Neuronal stem cell (in vitro differentiated cells): ENCODE results near the gene SLC6A18.
A peak's percentile ranks its signal among the peaks of the same experiment; 100 is the strongest.

ENCODE experiments used
- DNase-seq: peaks from one replicate; pipeline ENCODE4 v3.0.0-alpha.2; 2013; ENCODE audit warnings: low spot score
- H2AFZ ChIP-seq: one replicate; pipeline ENCODE4 v1.6.1; 2013; ENCODE audit warnings: mild to moderate bottlenecking, low read length, inconsistent platforms
- H2AK5ac ChIP-seq: 2 replicates; pipeline ENCODE4 v1.6.1; 2013; ENCODE audit warnings: low read depth, mild to moderate bottlenecking, inconsistent platforms, low read length, moderate library complexity, mixed read lengths
- H2BK120ac ChIP-seq: 2 replicates; pipeline ENCODE4 v1.6.1; 2013; ENCODE audit warnings: low read depth, mild to moderate bottlenecking, inconsistent platforms, low read length, moderate library complexity, mixed read lengths
- H2BK12ac ChIP-seq: one replicate; pipeline ENCODE4 v1.6.1; 2013; ENCODE audit warnings: low read length, inconsistent platforms
- H2BK15ac ChIP-seq: 2 replicates; pipeline ENCODE4 v1.6.1; 2013; ENCODE audit warnings: mild to moderate bottlenecking, low read length, inconsistent platforms, mixed read lengths
- H2BK5ac ChIP-seq: one replicate; pipeline ENCODE4 v1.6.1; 2013; ENCODE audit warnings: inconsistent platforms, mild to moderate bottlenecking, low read length, moderate library complexity
- H3K14ac ChIP-seq: one replicate; pipeline ENCODE4 v1.6.1; 2013; ENCODE audit warnings: low read length, inconsistent platforms
- H3K18ac ChIP-seq: 2 replicates; pipeline ENCODE4 v1.6.1; 2013; ENCODE audit warnings: low read length, inconsistent platforms
- H3K23ac ChIP-seq: 2 replicates; pipeline ENCODE4 v1.6.1; 2013; ENCODE audit warnings: low read depth, mild to moderate bottlenecking, mixed read lengths, low read length, inconsistent platforms; ENCODE audit not compliant: poor library complexity
- H3K27ac ChIP-seq: replicated peaks from 3 replicates; pipeline ENCODE4 v1.5.1; 2013; ENCODE audit warnings: low read length, inconsistent platforms
- H3K27me3 ChIP-seq, 3 experiments: 2 replicates each; pipeline ENCODE4 v1.6.1; 2013; ENCODE audit warnings: low read length in 3 of 3, mild to moderate bottlenecking in 2 of 3, inconsistent platforms in 1 of 3, low read depth in 1 of 3, mixed read lengths in 1 of 3, moderate library complexity in 1 of 3; ENCODE audit not compliant: control insufficient read depth in 3 of 3, insufficient read depth in 3 of 3
- H3K36me3 ChIP-seq, 2 donors: replicated peaks in 1 of 2; 2 replicates each; pipeline ENCODE4 v1.6.1; 2013; ENCODE audit warnings: low read length in 2 of 2; ENCODE audit not compliant: control insufficient read depth in 2 of 2, insufficient read depth in 2 of 2
- H3K4ac ChIP-seq: 2 replicates; pipeline ENCODE4 v1.6.1; 2013; ENCODE audit warnings: inconsistent platforms, mild to moderate bottlenecking, low read length, moderate library complexity
- H3K4me1 ChIP-seq, 2 donors: 1 replicate in 1 of 2; 2 replicates in 1 of 2; pipeline ENCODE4 v1.6.1; 2013; ENCODE audit warnings: low read length in 2 of 2, low read depth in 1 of 2; ENCODE audit not compliant: control insufficient read depth in 2 of 2, insufficient read depth in 1 of 2
- H3K4me2 ChIP-seq: one replicate; pipeline ENCODE4 v1.6.1; 2013; ENCODE audit warnings: mild to moderate bottlenecking, low read length, inconsistent platforms; ENCODE audit not compliant: insufficient read depth, poor library complexity, severe bottlenecking
- H3K4me3 ChIP-seq, 2 donors: 2 replicates each; pipeline ENCODE4 v1.5.1; 2013; ENCODE audit warnings: low read length in 2 of 2, mild to moderate bottlenecking in 2 of 2, inconsistent platforms in 1 of 2, moderate library complexity in 1 of 2
- H3K79me1 ChIP-seq: one replicate; pipeline ENCODE4 v1.6.1; 2013; ENCODE audit warnings: low read depth, mild to moderate bottlenecking, inconsistent platforms, low read length, moderate library complexity
- H3K9ac ChIP-seq: one replicate; pipeline ENCODE4 v1.6.1; 2013; ENCODE audit warnings: mild to moderate bottlenecking, low read depth, low read length, inconsistent platforms; ENCODE audit not compliant: poor library complexity
- H3K9me3 ChIP-seq, 2 donors: replicated peaks in 1 of 2; 2 replicates each; pipeline versions ENCODE3 to v1.6.1; 2013; ENCODE audit warnings: low read length in 2 of 2, mild to moderate bottlenecking in 2 of 2, inconsistent platforms in 1 of 2, low read depth in 1 of 2, mixed read lengths in 1 of 2, moderate library complexity in 1 of 2; ENCODE audit not compliant: control insufficient read depth in 2 of 2, insufficient read depth in 1 of 2
- H4K8ac ChIP-seq: one replicate; pipeline ENCODE4 v1.6.1; 2013; ENCODE audit warnings: low read depth, mild to moderate bottlenecking, inconsistent platforms, low read length, moderate library complexity
- H4K91ac ChIP-seq: one replicate; pipeline ENCODE4 v1.6.1; 2013; ENCODE audit warnings: low read length, low read depth, mild to moderate bottlenecking, inconsistent platforms; ENCODE audit not compliant: poor library complexity
- WGBS, 2 donors: extraction: QIAGEN DNeasy Blood & Tissue Kit; methylation state at CpG; one replicate each; pipeline ENCODE4 v1.1.7; 2013; ENCODE audit warnings: missing lambda C conversion rate in 2 of 2, mixed read lengths in 1 of 2; ENCODE audit not compliant: insufficient read length in 2 of 2, insufficient replicate concordance in 1 of 2; ENCODE audit errors: extremely low coverage in 2 of 2; 5-methylcytosine and 5-hydroxymethylcytosine counted together

SLC6A18 gene

DNA sequence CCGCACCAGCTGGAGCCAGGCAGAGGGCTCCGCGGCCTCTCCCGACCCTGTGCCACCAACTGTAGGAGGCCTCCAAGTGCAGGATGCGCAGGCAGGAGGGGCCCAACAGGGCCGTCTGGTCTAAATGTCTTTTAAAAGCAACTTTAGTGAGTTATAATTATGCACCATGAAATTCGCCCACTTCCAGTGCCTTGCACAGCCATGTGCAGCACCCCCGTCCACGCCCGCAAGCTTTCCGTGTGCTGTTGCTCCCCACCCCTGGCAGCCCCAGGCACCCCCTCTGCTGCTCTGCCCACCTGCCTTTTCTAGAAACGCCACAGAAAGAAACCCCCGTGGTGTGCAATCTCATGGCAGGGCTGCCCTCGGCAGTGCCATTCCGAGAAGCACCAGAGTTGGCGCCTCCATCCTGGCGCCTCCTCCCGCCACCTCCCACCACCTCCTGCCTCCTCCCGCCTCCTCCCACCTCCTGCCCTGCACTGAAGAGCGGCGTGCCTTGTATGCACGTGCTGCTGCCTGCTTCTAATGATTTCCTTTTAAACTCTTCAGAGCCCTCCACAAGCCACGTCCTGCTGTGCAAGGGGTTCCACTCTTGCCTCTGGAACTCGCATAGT lies 7.5 kb upstream of the SLC6A18 start:
- Histone ChIP-seq H2BK5ac (peak overlapping the region; percentile 48), H2BK12ac (peak overlapping the region; percentile 88), H3K36me3 (peaks cover 0 to 2% of the 10 kb centered on the region in 2 donors), H3K4me2 (no peak overlapping the region), H4K8ac (no peak overlapping the region), H3K27me3 (peaks cover 0 to 4% (median 0%) of the 10 kb centered on the region in 3 experiments), H2AK5ac (peak overlapping the region; percentile 76), H3K14ac (no peak overlapping the region), H3K23ac (peak overlapping the region; percentile 43), H3K79me1 (peaks cover 5% of the 10 kb centered on the region), H3K18ac (no peak overlapping the region), H3K9ac (peak overlapping the region; percentile 9), H2BK120ac (no peak overlapping the region), H3K4ac (no peak overlapping the region), H2AFZ (no peak overlapping the region), H3K4me3 (no peak overlapping the region), H3K9me3 (peaks cover 0 to 9% of the 10 kb centered on the region in 2 donors), H3K4me1 (peaks cover 0 to 3% of the 10 kb centered on the region in 2 donors), H4K91ac (no peak overlapping the region), H2BK15ac (no peak overlapping the region), H3K27ac (no peak overlapping the region)
- DNase-seq = no peak
- whole genome bisulfite sequencing, 2 donors = no CpG with 5 or more reads among the region's 24 CpGs

DNA sequence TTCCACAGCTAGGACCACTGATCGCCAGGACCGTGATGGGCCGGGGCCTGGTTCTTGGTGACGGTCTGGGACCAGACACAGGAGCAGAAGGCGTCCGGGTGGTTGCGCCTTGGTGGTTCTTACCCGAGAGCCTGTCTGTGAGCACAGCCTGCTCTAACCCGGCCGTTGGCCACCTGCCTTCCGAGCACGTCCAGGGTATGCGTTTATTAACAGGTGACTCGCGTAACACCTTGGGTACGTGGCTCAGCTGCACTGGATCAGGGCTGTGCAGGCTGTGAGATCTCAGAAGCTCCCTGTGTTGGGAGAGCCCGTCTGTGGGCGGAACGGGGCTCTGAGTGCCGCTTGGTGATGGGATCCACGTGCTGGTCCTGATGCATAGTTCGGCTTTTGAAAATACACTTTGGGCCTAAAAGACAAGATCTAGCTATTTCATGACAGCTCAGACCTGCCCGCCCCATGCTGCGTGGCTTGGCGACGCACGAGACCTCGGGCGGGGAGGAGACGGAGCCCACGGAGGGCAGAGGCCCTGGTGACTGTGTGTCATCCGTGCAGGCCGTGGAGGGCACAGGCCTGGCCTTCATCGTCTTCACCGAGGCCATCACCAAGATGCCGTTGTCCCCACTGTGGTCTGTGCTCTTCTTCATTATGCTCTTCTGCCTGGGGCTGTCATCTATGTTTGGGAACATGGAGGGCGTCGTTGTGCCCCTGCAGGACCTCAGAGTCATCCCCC lies 6.7 kb upstream of the SLC6A18 start:
- peak overlapping the region; percentile 31 for H3K14ac ChIP-seq
- peak overlapping the region; percentile 88 for H2BK12ac ChIP-seq
- H3K4me1 ChIP-seq = peaks cover 0 to 3% of the 10 kb centered on the region in 2 donors
- no peak overlapping the region for H3K27ac ChIP-seq
- H3K4me3 ChIP-seq = no peak overlapping the region
- no peak for DNase-seq
- peak overlapping the region; percentile 72 for H3K18ac ChIP-seq
- no peak overlapping the region for H3K4me2 ChIP-seq
- peaks cover 0 to 4% (median 3%) of the 10 kb centered on the region in 3 experiments for H3K27me3 ChIP-seq
- H4K91ac ChIP-seq = no peak overlapping the region
- H3K79me1 ChIP-seq = peaks cover 5% of the 10 kb centered on the region
- no peak overlapping the region for H4K8ac ChIP-seq
- H3K9ac ChIP-seq = peak overlapping the region; percentile 9
- no peak overlapping the region for H2AFZ ChIP-seq
- peak overlapping the region; percentile 76 for H2AK5ac ChIP-seq
- peak overlapping the region; percentile 14 for H3K23ac ChIP-seq
- peak overlapping the region; percentile 27 for H2BK15ac ChIP-seq
- H3K36me3 ChIP-seq = peaks cover 0 to 2% of the 10 kb centered on the region in 2 donors
- H2BK5ac ChIP-seq = peak overlapping the region; percentile 48
- no peak overlapping the region for H2BK120ac ChIP-seq
- H3K4ac ChIP-seq = no peak overlapping the region
- H3K9me3 ChIP-seq = peaks cover 0 to 9% of the 10 kb centered on the region in 2 donors
- WGBS, 2 donors = no CpG with 5 or more reads among the region's 38 CpGs

DNA sequence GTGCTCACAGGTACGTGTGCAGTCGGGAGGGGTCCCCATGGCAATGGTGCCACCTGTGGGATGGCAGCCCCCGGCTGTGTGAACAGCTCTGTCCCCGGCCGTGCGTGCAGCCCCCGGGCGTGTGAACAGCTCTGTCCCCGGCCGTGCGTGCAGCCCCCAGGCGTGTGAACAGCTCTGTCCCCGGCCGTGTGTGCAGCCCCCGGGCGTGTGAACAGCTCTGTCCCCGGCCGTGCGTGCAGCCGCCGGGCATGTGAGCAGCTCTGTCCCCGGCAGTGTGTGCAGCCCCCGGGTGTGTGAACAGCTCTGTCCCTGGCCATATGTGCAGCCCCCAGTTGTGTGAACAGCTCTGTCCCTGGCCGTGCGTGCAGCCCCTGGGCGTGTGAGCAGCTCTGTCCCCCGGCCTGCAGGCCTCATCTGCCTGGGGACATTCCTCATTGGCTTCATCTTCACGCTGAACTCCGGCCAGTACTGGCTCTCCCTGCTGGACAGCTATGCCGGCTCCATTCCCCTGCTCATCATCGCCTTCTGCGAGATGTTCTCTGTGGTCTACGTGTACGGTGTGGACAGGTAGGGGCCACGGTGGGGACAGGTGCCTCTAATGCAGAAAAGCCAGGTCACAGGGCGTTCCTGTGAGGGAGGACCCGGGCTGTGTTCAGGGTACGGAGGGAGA lies 5.9 kb upstream of the SLC6A18 start:
- no peak overlapping the region for H2BK5ac ChIP-seq
- H3K27me3 ChIP-seq = peaks cover 0 to 6% (median 4%) of the 10 kb centered on the region in 3 experiments
- peaks cover 0 to 2% of the 10 kb centered on the region in 2 donors for H3K36me3 ChIP-seq
- H3K9me3 ChIP-seq = peaks cover 0 to 9% of the 10 kb centered on the region in 2 donors
- H3K4ac ChIP-seq = no peak overlapping the region
- H3K4me2 ChIP-seq = no peak overlapping the region
- H2BK15ac ChIP-seq = no peak overlapping the region
- peaks cover 5% of the 10 kb centered on the region for H3K79me1 ChIP-seq
- no peak overlapping the region for H4K8ac ChIP-seq
- peak overlapping the region; percentile 22 for H2AK5ac ChIP-seq
- H3K4me3 ChIP-seq = no peak overlapping the region
- H4K91ac ChIP-seq = no peak overlapping the region
- H3K9ac ChIP-seq = no peak overlapping the region
- H3K4me1 ChIP-seq = peaks cover 0 to 3% of the 10 kb centered on the region in 2 donors
- no peak overlapping the region for H3K14ac ChIP-seq
- no peak for DNase-seq
- no peak overlapping the region for H3K23ac ChIP-seq
- no peak overlapping the region for H2BK12ac ChIP-seq
- H3K27ac ChIP-seq = no peak overlapping the region
- peak overlapping the region; percentile 7 for H3K18ac ChIP-seq
- H2BK120ac ChIP-seq = no peak overlapping the region
- H2AFZ ChIP-seq = no peak overlapping the region
- no CpG with 5 or more reads among the region's 38 CpGs for WGBS, 2 donors

DNA sequence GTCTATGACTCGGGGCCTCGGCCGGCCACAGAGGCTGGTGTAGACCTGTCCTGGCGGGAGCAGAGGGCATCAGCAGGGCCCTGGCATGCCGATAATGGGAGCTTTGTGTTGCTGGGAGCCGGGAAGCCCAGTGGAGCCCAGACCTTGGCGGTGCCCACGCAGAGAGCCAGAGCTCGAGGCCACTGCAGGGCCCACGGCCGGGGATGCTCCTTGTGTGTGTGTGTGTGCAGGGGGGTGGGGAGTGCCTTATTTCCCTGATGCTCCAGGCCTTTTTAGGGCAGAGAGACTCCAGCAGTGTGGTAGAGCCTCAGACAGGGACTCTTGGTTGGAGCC lies 5.4 kb upstream of the SLC6A18 start:
- Histone ChIP-seq H3K4me1 (peaks cover 0 to 3% of the 10 kb centered on the region in 2 donors), H3K79me1 (peaks cover 5% of the 10 kb centered on the region), H3K9ac (no peak overlapping the region), H2BK5ac (no peak overlapping the region), H2BK120ac (no peak overlapping the region), H3K27me3 (peaks cover 0 to 9% (median 4%) of the 10 kb centered on the region in 3 experiments), H2BK15ac (no peak overlapping the region), H2AK5ac (no peak overlapping the region), H3K4me3 (no peak overlapping the region), H3K9me3 (peaks cover 0 to 9% of the 10 kb centered on the region in 2 donors), H2BK12ac (no peak overlapping the region), H4K8ac (no peak overlapping the region), H3K14ac (no peak overlapping the region), H3K27ac (no peak overlapping the region), H3K4ac (no peak overlapping the region), H2AFZ (no peak overlapping the region), H4K91ac (no peak overlapping the region), H3K36me3 (peaks cover 0 to 2% of the 10 kb centered on the region in 2 donors), H3K18ac (peak overlapping the region; percentile 7), H3K4me2 (no peak overlapping the region), H3K23ac (no peak overlapping the region)
- WGBS, 2 donors = no CpG with 5 or more reads among the region's 11 CpGs
- no peak for DNase-seq
